HL-60 (cell line): ENCODE data around the gene DUSP6.

ENCODE experiments used
- DNase-seq, 2 experiments: peaks; one replicate each; pipeline ENCODE4 v3.0.0-alpha.2; 2010 to 2020; ENCODE audit warnings: low read depth in 1 of 2, low spot score in 1 of 2
- H3K27ac ChIP-seq: fragments of 250-450 bp; sonication (Bioruptor Pico); replicated peaks from 2 replicates; pipeline ENCODE4 v1.5.1; 2020; ENCODE audit warnings: mild to moderate bottlenecking, moderate library complexity
- H3K27me3 ChIP-seq: fragments of 250-450 bp; sonication (Bioruptor Pico); 2 replicates; pipeline ENCODE4 v1.5.1; 2021; ENCODE audit warnings: mild to moderate bottlenecking, moderate library complexity; ENCODE audit not compliant: insufficient read depth, poor library complexity, severe bottlenecking
- H3K4me3 ChIP-seq: replicated peaks from 2 replicates; pipeline ENCODE4 v1.5.1; 2011; ENCODE audit warnings: mild to moderate bottlenecking, control low read depth, low read length; ENCODE audit not compliant: insufficient read depth
- GABPA ChIP-seq: IDR thresholded peaks from 2 replicates; pipeline ENCODE4 v1.6.1; 2012; ENCODE audit warnings: low read depth
- POLR2AphosphoS5 ChIP-seq: IDR thresholded peaks from 2 replicates; pipeline ENCODE4 v1.6.1; 2012; ENCODE audit warnings: low read depth
- SPI1 ChIP-seq: IDR thresholded peaks from 2 replicates; pipeline ENCODE4 v1.6.1; 2012; ENCODE audit warnings: low read depth, mild to moderate bottlenecking, borderline replicate concordance
- TF ChIP-seq, protein P1 (sequence below): IDR thresholded peaks from 2 replicates; pipeline ENCODE4 v1.6.1; 2012; ENCODE audit warnings: low read depth; ENCODE audit not compliant: insufficient replicate concordance
- TF ChIP-seq, protein P2 (sequence below): IDR thresholded peaks from one replicate; pipeline ENCODE4 v1.5.1; 2011; ENCODE audit warnings: low read length, control low read depth, inconsistent platforms; ENCODE audit not compliant: insufficient read depth

The DUSP6 gene

DNA sequence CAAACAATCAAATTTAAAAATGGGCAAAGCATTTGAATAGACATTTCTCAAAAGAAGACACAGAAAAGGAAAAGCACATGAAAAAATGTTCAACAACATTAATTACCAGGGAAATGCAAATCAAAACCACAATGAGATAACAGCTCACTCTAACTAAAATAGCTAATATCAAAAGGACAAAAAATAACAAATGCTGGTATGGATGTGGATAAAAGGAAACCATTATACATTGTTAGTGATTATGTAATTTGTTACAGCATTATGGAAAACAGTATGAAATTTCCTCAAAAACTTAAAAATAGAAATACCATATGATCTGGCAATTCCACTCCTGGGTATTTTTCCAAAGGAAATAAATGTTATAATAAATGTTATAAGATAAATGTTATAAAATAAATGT, 52.9 kb downstream of the DUSP6 start:
- Histone ChIP-seq H3K27me3 (no peaks in the 10 kb centered on the region), H3K4me3 (no peak overlapping the region), H3K27ac (no peak overlapping the region)
- DNase-seq = no peak
- no peak for TF ChIP-seq POLR2AphosphoS5
- no peak for TF ChIP-seq GABPA
- TF ChIP-seq SPI1 = no peak
- TF ChIP-seq, protein P1, sequence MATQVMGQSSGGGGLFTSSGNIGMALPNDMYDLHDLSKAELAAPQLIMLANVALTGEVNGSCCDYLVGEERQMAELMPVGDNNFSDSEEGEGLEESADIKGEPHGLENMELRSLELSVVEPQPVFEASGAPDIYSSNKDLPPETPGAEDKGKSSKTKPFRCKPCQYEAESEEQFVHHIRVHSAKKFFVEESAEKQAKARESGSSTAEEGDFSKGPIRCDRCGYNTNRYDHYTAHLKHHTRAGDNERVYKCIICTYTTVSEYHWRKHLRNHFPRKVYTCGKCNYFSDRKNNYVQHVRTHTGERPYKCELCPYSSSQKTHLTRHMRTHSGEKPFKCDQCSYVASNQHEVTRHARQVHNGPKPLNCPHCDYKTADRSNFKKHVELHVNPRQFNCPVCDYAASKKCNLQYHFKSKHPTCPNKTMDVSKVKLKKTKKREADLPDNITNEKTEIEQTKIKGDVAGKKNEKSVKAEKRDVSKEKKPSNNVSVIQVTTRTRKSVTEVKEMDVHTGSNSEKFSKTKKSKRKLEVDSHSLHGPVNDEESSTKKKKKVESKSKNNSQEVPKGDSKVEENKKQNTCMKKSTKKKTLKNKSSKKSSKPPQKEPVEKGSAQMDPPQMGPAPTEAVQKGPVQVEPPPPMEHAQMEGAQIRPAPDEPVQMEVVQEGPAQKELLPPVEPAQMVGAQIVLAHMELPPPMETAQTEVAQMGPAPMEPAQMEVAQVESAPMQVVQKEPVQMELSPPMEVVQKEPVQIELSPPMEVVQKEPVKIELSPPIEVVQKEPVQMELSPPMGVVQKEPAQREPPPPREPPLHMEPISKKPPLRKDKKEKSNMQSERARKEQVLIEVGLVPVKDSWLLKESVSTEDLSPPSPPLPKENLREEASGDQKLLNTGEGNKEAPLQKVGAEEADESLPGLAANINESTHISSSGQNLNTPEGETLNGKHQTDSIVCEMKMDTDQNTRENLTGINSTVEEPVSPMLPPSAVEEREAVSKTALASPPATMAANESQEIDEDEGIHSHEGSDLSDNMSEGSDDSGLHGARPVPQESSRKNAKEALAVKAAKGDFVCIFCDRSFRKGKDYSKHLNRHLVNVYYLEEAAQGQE = no peak
- TF ChIP-seq, protein P2, sequence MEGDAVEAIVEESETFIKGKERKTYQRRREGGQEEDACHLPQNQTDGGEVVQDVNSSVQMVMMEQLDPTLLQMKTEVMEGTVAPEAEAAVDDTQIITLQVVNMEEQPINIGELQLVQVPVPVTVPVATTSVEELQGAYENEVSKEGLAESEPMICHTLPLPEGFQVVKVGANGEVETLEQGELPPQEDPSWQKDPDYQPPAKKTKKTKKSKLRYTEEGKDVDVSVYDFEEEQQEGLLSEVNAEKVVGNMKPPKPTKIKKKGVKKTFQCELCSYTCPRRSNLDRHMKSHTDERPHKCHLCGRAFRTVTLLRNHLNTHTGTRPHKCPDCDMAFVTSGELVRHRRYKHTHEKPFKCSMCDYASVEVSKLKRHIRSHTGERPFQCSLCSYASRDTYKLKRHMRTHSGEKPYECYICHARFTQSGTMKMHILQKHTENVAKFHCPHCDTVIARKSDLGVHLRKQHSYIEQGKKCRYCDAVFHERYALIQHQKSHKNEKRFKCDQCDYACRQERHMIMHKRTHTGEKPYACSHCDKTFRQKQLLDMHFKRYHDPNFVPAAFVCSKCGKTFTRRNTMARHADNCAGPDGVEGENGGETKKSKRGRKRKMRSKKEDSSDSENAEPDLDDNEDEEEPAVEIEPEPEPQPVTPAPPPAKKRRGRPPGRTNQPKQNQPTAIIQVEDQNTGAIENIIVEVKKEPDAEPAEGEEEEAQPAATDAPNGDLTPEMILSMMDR = no peak
